Suppressor macrophage treated with lipopolysaccharide for 4 hours (primary cell): ENCODE measurements around the gene ATP6V0E2.

Experiments
- DNase-seq: peaks from one replicate; pipeline ENCODE4 v3.0.0-alpha.2; 2020

ATP6V0E2 gene

GRCh38 chr7:149838992-149839408 is 34.8 kb upstream of the ATP6V0E2 start:
- DNase-seq = peak; percentile 8

- no peak for DNase-seq
Measured at GRCh38 chr7:149839933-149840332, 33.8 kb upstream of the ATP6V0E2 start.

GRCh38 chr7:149843566-149843965 is 30.2 kb upstream of the ATP6V0E2 start:
- no peak for DNase-seq

- DNase-seq = no peak
Measured at GRCh38 chr7:149844445-149844844, 29.3 kb upstream of the ATP6V0E2 start.

- no peak for DNase-seq
Measured at GRCh38 chr7:149845257-149845980, 28.4 kb upstream of the ATP6V0E2 start.

GRCh38 chr7:149846021-149846420 is 27.7 kb upstream of the ATP6V0E2 start:
- no peak for DNase-seq

- DNase-seq = peak; percentile 32
Measured at GRCh38 chr7:149846436-149847046, 27.2 kb upstream of the ATP6V0E2 start.

GRCh38 chr7:149849174-149849573 is 24.6 kb upstream of the ATP6V0E2 start:
- no peak for DNase-seq

GRCh38 chr7:149850007-149850594 is 23.7 kb upstream of the ATP6V0E2 start:
- DNase-seq = no peak

GRCh38 chr7:149850716-149851115 is 23.1 kb upstream of the ATP6V0E2 start:
- no peak for DNase-seq

- no peak for DNase-seq
Measured at GRCh38 chr7:149851449-149851848, 22.3 kb upstream of the ATP6V0E2 start.

GRCh38 chr7:149853157-149853556 is 20.6 kb upstream of the ATP6V0E2 start:
- no peak for DNase-seq

- no peak for DNase-seq
Measured at GRCh38 chr7:149854611-149855360, 19.0 kb upstream of the ATP6V0E2 start.

- no peak for DNase-seq
Measured at GRCh38 chr7:149855361-149856305, 18.1 kb upstream of the ATP6V0E2 start.

- no peak for DNase-seq
Measured at GRCh38 chr7:149856583-149856982, 17.2 kb upstream of the ATP6V0E2 start.

GRCh38 chr7:149859369-149859768 is 14.4 kb upstream of the ATP6V0E2 start:
- DNase-seq = no peak

GRCh38 chr7:149859876-149860275 is 13.9 kb upstream of the ATP6V0E2 start:
- no peak for DNase-seq

GRCh38 chr7:149860821-149861727 is 12.7 kb upstream of the ATP6V0E2 start:
- DNase-seq = peak; percentile 15

GRCh38 chr7:149861728-149862045 is 12.1 kb upstream of the ATP6V0E2 start:
- DNase-seq = no peak

GRCh38 chr7:149862156-149862555 is 11.6 kb upstream of the ATP6V0E2 start:
- no peak for DNase-seq

- DNase-seq = no peak
Measured at GRCh38 chr7:149863500-149863899, 10.3 kb upstream of the ATP6V0E2 start.
